NCI-H526 treated with DMSO at 0.1 percent for 48 hours (cell line): Measurements from ENCODE around the gene ALG11.
"Not testable (repeated sequence)": the region's sequence is repeated elsewhere in the genome, so short reads cannot be mapped to it uniquely, and the experiment has no call there.

Experiments
- DNase-seq: peaks from one replicate; lab custom pipeline; 2025; lab: John Stamatoyannopoulos, UW

The ALG11 gene, protein sequence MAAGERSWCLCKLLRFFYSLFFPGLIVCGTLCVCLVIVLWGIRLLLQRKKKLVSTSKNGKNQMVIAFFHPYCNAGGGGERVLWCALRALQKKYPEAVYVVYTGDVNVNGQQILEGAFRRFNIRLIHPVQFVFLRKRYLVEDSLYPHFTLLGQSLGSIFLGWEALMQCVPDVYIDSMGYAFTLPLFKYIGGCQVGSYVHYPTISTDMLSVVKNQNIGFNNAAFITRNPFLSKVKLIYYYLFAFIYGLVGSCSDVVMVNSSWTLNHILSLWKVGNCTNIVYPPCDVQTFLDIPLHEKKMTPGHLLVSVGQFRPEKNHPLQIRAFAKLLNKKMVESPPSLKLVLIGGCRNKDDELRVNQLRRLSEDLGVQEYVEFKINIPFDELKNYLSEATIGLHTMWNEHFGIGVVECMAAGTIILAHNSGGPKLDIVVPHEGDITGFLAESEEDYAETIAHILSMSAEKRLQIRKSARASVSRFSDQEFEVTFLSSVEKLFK

DNA sequence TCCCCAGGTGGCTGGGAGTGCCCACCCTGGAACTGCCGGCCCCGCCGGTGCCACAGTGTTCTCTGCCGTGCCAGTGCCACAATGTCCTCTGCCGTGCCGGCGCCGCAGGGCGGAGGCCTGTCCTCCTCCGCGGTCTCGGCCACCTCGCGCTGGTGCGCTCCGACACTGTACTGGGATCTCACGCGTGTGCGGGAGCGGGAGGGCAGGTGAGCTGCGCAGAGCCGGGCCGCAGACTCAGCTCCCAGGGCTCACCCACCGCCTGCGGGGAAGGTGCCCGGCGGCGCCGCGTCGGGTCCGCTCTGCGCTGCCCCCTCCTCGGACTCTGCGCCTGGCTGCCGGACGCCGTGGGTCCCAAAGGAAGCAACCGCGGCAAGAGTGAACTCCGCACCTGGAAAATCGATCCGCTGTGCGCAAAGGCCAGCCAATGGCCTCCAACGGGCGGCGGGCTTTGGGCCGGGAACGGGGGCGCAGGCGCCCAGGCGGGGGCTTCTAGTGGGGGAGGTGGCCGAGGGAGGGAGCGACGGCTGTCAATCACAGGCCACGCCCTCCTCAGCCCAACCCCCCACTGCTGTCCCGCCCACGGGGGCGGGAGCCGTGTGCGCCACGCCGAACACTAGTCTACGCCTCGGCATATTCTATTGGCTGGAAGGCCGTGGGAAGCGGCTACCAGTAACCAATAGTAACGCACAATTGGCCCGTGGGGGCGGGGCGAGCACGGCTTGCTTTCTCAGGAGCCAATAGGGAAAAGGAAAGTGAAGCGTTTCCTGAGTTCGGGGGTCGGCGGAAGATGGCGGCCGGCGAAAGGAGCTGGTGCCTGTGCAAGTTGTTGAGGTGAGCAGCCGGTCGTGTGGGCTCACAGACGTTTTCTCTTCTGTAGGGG is at the start of gene ALG11:
ALG11 (plus strand) TSS at position 767 of the 880 bp plus-strand sequence; CDS start at position 788, 21 bp downstream.
- peak; percentile 98 for DNase-seq

- no peak for DNase-seq
Measured at GRCh38 chr13:51966186-51966585, 46.0 kb upstream of the ALG11 start.

DNA sequence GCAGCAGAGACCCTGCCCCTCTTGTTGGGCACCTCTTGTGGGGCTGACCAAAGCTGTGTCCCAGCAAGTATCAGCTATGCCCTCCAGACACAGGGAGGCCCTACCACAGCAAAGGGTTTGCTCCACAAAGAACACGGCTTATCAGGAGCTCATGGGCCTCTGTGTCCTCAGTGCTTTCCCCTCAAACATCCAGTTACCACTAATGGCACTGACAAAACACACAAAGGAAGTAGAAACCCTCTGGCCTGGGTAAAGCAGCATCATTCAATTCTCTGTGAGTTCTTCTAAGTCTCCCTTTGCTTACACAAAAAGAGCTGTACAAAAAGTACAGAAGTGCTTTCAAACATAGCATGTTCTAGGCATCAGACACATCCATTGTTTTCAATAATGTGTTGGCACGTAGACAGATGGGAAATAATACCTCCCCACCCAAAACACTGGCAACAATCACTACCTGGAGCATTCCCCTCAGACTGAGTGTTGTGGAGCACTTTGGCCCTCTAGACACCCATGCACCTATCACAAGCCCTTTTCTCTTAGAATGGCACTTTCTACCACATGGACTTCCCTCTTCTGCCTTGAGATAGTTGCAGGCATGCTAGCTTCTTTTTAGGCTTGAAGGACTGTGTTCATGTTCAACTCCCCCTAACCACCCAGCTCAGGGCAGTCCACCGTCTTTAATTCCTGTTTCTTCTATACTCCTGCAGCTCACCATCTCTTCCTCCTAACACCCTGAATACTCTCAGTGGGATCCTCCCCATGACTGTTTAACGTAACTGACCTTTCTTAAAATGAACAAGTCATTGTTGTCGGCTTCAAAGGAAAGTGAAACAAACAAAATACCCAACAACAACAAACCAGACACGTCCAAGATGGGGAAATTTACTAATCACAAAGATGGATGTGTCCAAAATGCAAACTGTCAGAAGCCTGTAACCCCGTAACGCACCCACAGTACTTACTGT is 44.4 kb upstream of the ALG11 start:
- DNase-seq: no peak

DNA sequence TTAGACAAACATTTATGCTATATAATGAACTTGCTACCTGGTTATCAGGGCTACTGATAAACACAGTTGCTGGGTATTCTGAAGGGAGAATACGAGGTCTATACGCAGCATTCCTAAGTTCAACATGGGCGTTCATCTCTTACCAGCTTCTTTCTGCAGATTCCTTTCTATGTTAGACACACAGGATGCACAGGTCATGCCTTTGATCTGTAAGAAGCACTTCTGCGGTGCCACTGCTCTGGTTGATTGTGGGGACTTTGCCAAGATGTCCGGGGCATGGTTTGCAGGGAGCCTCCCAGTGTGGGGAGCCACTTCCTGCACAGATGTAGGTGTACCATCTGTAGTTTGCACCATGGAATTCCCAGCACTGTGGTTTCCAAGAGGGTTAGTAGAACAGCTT is 41.8 kb upstream of the ALG11 start:
- no peak for DNase-seq

- no peak for DNase-seq
Measured at GRCh38 chr13:51971520-51972426, 40.4 kb upstream of the ALG11 start.

DNA sequence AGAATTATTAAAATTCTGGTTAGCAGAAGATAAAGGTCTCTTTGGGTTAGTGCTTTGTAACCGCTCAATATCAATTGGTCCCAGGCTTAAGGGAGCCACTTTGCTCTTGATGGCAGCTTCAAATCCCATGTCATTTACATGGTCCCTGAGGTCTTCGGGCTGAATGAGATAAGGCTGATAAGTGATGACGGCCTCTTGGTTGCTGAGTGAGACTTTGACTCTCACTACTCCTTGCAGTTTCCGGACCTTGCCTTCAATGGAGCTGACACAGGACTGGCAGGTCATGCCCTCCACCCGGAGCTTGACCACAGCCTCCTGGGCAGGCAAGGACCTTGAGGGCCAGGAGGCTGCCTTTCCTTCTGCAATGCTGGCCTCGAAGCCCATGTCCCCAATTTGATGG is 37.7 kb upstream of the ALG11 start:
- DNase-seq: no peak

GRCh38 chr13:51976423-51976822 is 35.8 kb upstream of the ALG11 start:
- no peak for DNase-seq

- no peak for DNase-seq
Measured at GRCh38 chr13:51976890-51977289, 35.3 kb upstream of the ALG11 start.

- DNase-seq: no peak
Measured at GRCh38 chr13:51977625-51978024, 34.6 kb upstream of the ALG11 start.

DNA sequence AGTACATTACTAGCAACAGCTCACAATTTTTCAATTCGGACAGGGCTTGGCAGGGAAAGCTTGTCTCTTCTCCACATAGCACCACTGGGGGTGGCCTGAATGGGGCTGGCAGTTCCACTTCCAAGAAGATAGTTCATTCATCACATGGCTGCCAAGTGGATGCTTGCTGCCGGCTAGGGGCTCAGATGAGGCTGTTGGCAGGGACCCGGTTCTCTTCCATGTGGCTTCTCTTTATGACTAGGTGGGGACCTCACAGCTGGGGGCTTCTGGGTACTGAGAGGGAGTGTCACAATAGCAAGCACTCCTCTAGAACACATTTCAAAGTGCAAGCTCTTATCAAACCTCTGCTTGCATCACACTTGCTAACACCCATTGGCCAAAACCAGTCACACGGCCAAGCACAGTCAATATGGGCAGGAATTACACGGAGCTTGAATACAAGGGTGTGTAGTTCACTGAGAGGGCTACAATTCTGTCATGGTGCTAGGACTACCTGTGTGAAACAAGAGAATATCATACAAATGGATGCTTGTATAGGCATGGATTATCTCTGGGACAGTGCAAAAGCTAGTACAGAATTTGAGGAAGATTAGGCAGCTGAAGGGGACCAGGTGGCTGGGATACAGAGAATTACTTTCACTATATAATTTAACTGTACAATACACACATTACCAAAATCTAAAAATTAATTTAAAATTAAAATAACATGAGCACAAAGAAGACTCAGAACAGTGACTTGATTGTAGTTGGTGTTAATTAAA is 33.2 kb upstream of the ALG11 start:
- no peak for DNase-seq

DNA sequence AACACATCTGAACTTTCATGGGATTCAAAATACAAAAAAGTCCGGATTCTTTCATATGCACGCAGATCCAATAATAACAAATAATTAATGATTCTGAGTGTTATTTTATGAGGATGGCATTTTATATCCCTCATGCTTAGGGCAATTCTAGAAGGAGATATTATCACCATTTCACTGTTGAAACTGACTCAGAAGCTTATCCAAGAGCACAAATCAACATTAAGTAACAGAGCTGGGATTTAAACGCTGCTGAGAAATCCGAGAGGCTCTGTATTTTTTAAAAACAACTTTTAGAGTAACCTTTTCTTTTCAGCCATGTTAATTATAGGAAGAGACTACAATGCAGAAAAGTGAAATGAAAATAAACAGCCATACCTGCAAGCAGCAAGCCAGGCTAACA is 31.3 kb upstream of the ALG11 start:
- no peak for DNase-seq

- DNase-seq: no peak
Measured at GRCh38 chr13:51981355-51981754, 30.8 kb upstream of the ALG11 start.

GRCh38 chr13:51983292-51983691 is 28.9 kb upstream of the ALG11 start:
- DNase-seq: not testable (repeated sequence)

GRCh38 chr13:51984904-51985303 is 27.3 kb upstream of the ALG11 start:
- not testable (repeated sequence) for DNase-seq

DNA sequence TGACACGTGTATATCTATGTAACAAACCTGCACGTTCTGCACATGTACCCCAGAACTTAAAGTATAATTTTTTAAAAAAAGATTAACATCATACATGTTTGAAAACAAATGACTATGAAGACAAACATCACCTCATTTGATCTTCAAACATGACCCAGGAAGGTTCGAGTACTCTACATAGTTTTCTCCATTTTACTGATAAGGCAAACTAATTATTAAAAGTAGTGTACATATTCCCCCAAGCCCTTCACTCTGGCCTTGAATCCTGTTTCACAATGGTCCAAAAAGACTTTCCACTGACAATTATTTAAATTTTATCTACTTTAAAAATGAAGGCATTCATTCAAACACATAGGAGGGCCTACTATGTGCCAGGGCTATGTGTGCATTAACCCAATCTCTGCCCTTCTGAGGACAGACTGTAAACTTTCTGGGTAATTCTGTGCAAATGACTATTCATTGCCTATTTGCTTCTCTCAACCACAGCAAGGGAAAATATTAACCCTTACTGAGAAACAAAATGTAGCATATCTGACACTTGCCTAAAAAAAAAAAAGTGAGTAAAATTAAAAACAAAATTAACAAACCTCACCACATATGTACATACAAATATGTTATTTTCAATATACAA is 23.1 kb upstream of the ALG11 start:
- DNase-seq: no peak

GRCh38 chr13:51993713-51994112 is 18.5 kb upstream of the ALG11 start:
- DNase-seq: no peak

DNA sequence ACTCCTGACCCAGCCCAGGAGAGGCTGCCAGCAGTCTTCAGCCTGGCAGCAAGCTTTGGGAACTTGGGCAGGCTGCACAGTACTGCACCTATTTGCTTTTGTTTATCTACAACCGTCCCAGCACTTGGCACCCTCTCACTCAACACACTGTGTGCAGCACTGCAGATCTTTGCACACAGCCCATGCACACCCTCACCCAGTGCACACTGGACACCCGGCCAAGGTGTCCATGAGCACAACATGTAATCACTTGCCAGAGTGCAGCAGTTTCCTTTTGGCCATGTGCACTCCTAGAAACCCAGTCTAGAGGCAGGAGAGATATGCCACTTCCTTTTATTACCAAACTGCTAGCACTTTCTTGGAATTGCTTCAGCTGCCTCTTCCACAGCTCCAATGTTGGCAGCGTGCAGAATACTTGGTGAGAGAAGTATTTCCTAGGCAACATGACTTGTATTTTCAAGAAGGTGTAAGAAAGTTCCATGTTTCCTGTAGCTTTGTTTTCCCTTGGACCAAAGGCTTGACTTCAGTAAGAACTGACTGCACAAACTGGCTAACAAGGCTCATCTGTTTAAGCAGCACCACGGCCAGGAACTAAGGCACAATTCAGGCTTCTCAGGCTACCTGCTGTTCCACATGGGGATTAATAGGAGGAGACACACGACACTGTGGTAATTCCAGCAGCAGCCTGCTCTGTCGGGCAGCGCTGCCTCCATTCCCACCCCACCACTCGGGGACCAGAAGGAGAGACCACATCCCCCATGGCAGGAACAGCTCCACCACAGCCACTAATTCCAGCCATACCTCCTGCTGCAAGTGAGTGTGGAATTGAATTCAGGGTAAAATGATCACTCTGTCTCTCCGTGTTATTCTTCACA is 16.3 kb upstream of the ALG11 start:
- DNase-seq: no peak

DNA sequence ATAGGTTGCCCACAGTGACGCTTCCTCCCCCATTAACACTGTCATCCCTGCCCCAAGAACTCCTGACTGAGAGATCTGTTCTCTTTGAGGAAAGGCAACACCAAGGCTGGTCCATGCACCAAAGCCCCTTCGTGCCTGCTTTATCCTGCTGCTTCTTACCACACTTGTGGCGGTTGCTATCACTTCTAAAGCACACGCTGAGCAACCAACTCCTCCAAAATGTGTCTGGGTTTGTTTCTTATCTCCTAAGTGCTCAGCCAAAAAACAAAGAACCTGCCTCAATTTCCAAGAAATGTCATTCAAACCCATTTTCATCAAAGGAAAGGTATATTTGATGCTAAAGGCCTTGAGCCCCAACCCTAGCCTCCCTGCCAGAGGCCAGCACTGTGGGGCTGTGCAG is 15.6 kb upstream of the ALG11 start:
- DNase-seq: no peak
